Smooth muscle cell (in vitro differentiated cells): Measurements from ENCODE around the gene SLC39A11. TPM values are rescaled to one million over a fixed set of nuclear protein-coding genes. Genes with fewer than 3 reads are reported as not detected.

ENCODE experiments used
- DNase-seq: peaks from one replicate; lab custom pipeline; 2025; ENCODE audit not compliant: unreplicated experiment; lab: John Stamatoyannopoulos, UW
- H2AFZ ChIP-seq: fragments of 200-600 bp; sonication (generic); 2 replicates; pipeline ENCODE4 v1.6.0; 2016; ENCODE audit warnings: antibody characterized with exemption, low read depth, mild to moderate bottlenecking
- H3F3A ChIP-seq: fragments of 200-600 bp; sonication (generic); 2 replicates; pipeline ENCODE4 v1.6.0; 2017; ENCODE audit warnings: antibody characterized with exemption, low read depth
- H3K27ac ChIP-seq: fragments of 200-600 bp; sonication (generic); 2 replicates; pipeline ENCODE4 v1.5.1; 2016; ENCODE audit warnings: low read depth, mild to moderate bottlenecking
- H3K27me3 ChIP-seq: fragments of 200-600 bp; sonication (generic); 2 replicates; pipeline ENCODE4 v1.6.1; 2016; ENCODE audit warnings: low read depth, mild to moderate bottlenecking
- H3K36me3 ChIP-seq: fragments of 200-600 bp; sonication (generic); 2 replicates; pipeline ENCODE4 v1.5.1; 2016; ENCODE audit warnings: low read depth
- H3K4me1 ChIP-seq: fragments of 200-600 bp; sonication (generic); 2 replicates; pipeline ENCODE4 v1.5.1; 2016; ENCODE audit warnings: low read depth
- H3K4me2 ChIP-seq: fragments of 200-600 bp; sonication (generic); 2 replicates; pipeline ENCODE4 v1.6.0; 2016; ENCODE audit warnings: mild to moderate bottlenecking
- H3K4me3 ChIP-seq: fragments of 200-600 bp; sonication (generic); 2 replicates; pipeline ENCODE4 v1.5.1; 2016; ENCODE audit warnings: mild to moderate bottlenecking
- H3K79me2 ChIP-seq: fragments of 200-600 bp; sonication (generic); 2 replicates; pipeline ENCODE4 v1.6.0; 2016; ENCODE audit warnings: low read depth, mild to moderate bottlenecking
- H3K9ac ChIP-seq: fragments of 200-600 bp; sonication (generic); 2 replicates; pipeline ENCODE4 v1.6.0; 2016; ENCODE audit warnings: low read depth
- H3K9me3 ChIP-seq: fragments of 200-600 bp; sonication (generic); replicated peaks from 2 replicates; pipeline ENCODE4 v1.5.1; 2016; ENCODE audit warnings: low read depth
- H4K20me1 ChIP-seq: fragments of 200-600 bp; sonication (generic); 2 replicates; pipeline ENCODE4 v1.6.0; 2016; ENCODE audit warnings: low read depth
- CTCF ChIP-seq: fragments of 200-600 bp; sonication (generic); IDR thresholded peaks from 2 replicates; pipeline ENCODE4 v1.5.1; 2017; ENCODE audit warnings: borderline replicate concordance, mild to moderate bottlenecking, antibody characterized with exemption; ENCODE audit not compliant: insufficient read depth, poor library complexity, severe bottlenecking
- WGBS: methylation state at CpG from one replicate; pipeline ENCODE4 v1.1.7; 2016; ENCODE audit warnings: low lambda C conversion rate; 5-methylcytosine and 5-hydroxymethylcytosine counted together
- polyA plus RNA-seq: library from polyadenylated mRNA; unstranded; fragments of >200 nt; fragmentation: Nextera tagmentation; extraction: Ambion mirVana; gene quantifications from 2 replicates; pipeline ENCODE4 v1.2.1, GENCODE V29; 2016
- total RNA-seq: library from RNA; depleted of rRNA; stranded (reverse); fragments of >200 nt; gene quantifications from 2 replicates; pipeline ENCODE4 v1.2.3, GENCODE V29; 2014

SLC39A11 gene
- total and polyA plus RNA-seq, 2 experiments from 2014 or later = 9.2 to 36.7 TPM

GRCh38 chr17:72600934-72601333 lies 491.6 kb downstream of the SLC39A11 start:
- Histone ChIP-seq H3K9me3 (no peaks in the 10 kb centered on the region), H3K79me2 (no peaks in the 10 kb centered on the region), H3K36me3 (no peaks in the 10 kb centered on the region), H3K27ac (no peak overlapping the region), H3K4me1 (peaks cover 4% of the 10 kb centered on the region), H3K4me2 (no peak overlapping the region), H2AFZ (no peak overlapping the region), H3K9ac (no peak overlapping the region), H3K27me3 (no peaks in the 10 kb centered on the region), H4K20me1 (no peaks in the 10 kb centered on the region), H3F3A (no peaks in the 10 kb centered on the region), H3K4me3 (no peak overlapping the region)
- 51% methylated on average over 4 of the region's 4 CpGs for WGBS
- DNase-seq = no peak
- TF ChIP-seq CTCF = no peak

- no peaks in the 10 kb centered on the region for H4K20me1 ChIP-seq
- no peak overlapping the region for H3K27ac ChIP-seq
- H3K4me1 ChIP-seq = peaks cover 4% of the 10 kb centered on the region
- 88% methylated on average over 4 of the region's 4 CpGs for WGBS
- no peaks in the 10 kb centered on the region for H3K79me2 ChIP-seq
- no peak overlapping the region for H3K4me2 ChIP-seq
- no peak overlapping the region for H3K9ac ChIP-seq
- TF ChIP-seq CTCF = no peak
- H3K4me3 ChIP-seq = no peak overlapping the region
- no peak overlapping the region for H2AFZ ChIP-seq
- no peaks in the 10 kb centered on the region for H3K36me3 ChIP-seq
- no peaks in the 10 kb centered on the region for H3K9me3 ChIP-seq
- no peaks in the 10 kb centered on the region for H3F3A ChIP-seq
- no peak for DNase-seq
- H3K27me3 ChIP-seq = no peaks in the 10 kb centered on the region
These were observed 492.6 kb downstream of the SLC39A11 start for GRCh38 chr17:72599891-72600290.

- Histone ChIP-seq H4K20me1 (no peaks in the 10 kb centered on the region), H3F3A (no peaks in the 10 kb centered on the region), H2AFZ (no peak overlapping the region), H3K9ac (no peak overlapping the region), H3K36me3 (no peaks in the 10 kb centered on the region), H3K9me3 (no peaks in the 10 kb centered on the region), H3K27me3 (no peaks in the 10 kb centered on the region), H3K4me1 (peaks cover 4% of the 10 kb centered on the region), H3K4me3 (no peak overlapping the region), H3K4me2 (no peak overlapping the region), H3K79me2 (no peaks in the 10 kb centered on the region), H3K27ac (no peak overlapping the region)
- 81% methylated on average over 6 of the region's 6 CpGs for WGBS
- DNase-seq = no peak
- TF ChIP-seq CTCF = no peak
These were observed 493.8 kb downstream of the SLC39A11 start for GRCh38 chr17:72598695-72599094.

GRCh38 chr17:72597354-72598087 lies 495.0 kb downstream of the SLC39A11 start:
- Histone ChIP-seq H3K27me3 (no peaks in the 10 kb centered on the region), H4K20me1 (no peaks in the 10 kb centered on the region), H2AFZ (no peak overlapping the region), H3K4me1 (peaks cover 2% of the 10 kb centered on the region), H3K36me3 (no peaks in the 10 kb centered on the region), H3K9ac (no peak overlapping the region), H3K79me2 (no peaks in the 10 kb centered on the region), H3F3A (no peaks in the 10 kb centered on the region), H3K9me3 (no peaks in the 10 kb centered on the region), H3K4me3 (no peak overlapping the region), H3K27ac (no peak overlapping the region), H3K4me2 (no peak overlapping the region)
- no peak for DNase-seq
- 87% methylated on average over 9 of the region's 9 CpGs for WGBS
- no peak for TF ChIP-seq CTCF
